ENCODE results near the gene TEX2.

Gene TEX2

DNA sequence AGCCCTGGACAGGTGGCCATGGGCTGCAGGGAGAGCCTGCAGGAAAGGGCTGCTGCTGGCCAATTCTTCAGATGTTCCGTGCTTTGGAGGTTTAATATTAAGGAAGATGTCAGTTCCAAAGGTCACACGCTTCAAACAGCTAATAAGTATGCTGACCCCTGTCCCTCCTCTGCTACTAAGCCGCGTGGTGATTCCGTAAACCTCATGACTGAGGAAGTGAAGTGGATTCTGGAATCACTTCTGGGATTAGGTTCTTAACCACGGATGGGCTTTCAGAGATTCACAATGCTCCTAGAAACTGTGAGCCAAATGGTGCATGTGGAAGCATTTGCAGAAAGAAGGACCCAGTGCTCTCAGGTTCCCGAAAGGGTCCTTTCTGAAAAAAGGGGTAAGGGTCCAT, 104.7 kb downstream of the TEX2 start:
- no peak overlapping the region for H2AFZ ChIP-seq (ENCODE audit: low read depth, low read length)
- H2BK15ac ChIP-seq (ENCODE audit: low read depth, poor library complexity, severe bottlenecking): no peak overlapping the region
- no peak overlapping the region for H4K91ac ChIP-seq (ENCODE audit: low read length)
- H3K79me1 ChIP-seq (replicated peaks; ENCODE audit: low read length, poor library complexity, severe bottlenecking): no peaks in the 10 kb centered on the region
- no peak overlapping the region for H3K4me3 ChIP-seq (ENCODE audit: insufficient read depth in 1 of 2, low read depth in 1 of 2, low read length in 2 of 2)
- no peak overlapping the region for H3K27ac ChIP-seq (ENCODE audit: low read length, poor library complexity, severe bottlenecking)
- H4K8ac ChIP-seq (ENCODE audit: low read length): no peak overlapping the region
- H3K14ac ChIP-seq (ENCODE audit: low read length in 2 of 2): no peak overlapping the region
- H3K4me1 ChIP-seq (ENCODE audit: control insufficient read depth, insufficient read depth, low read depth, low read length): peaks cover 6% of the 10 kb centered on the region
- H2BK120ac ChIP-seq (ENCODE audit: low read depth, low read length): no peak overlapping the region
- H3K4me2 ChIP-seq (ENCODE audit: low read length, poor library complexity, severe bottlenecking): no peak overlapping the region
- H3K36me3 ChIP-seq (ENCODE audit: control insufficient read depth in 1 of 2, insufficient read depth in 2 of 2, low read depth in 1 of 2, low read length in 2 of 2): peaks cover 13 to 18% of the 10 kb centered on the region in 2 experiments
- H3K9me3 ChIP-seq (ENCODE audit: control insufficient read depth, low read length): no peaks in the 10 kb centered on the region
- no peak overlapping the region for H3K9ac ChIP-seq (ENCODE audit: low read length)
- WGBS: 85% methylated on average over 6 of the region's 7 CpGs
- no peak for DNase-seq
- H3K4ac ChIP-seq (ENCODE audit: low read depth in 1 of 2, low read length in 2 of 2): no peak overlapping the region
- H2AK5ac ChIP-seq (ENCODE audit: low read length, severe bottlenecking): no peak overlapping the region
- no peak overlapping the region for H2BK12ac ChIP-seq (ENCODE audit: low read length in 2 of 2)
- no peaks in the 10 kb centered on the region for H3K27me3 ChIP-seq (ENCODE audit: control insufficient read depth in 1 of 2, insufficient read depth in 1 of 2, low read length in 2 of 2)
- no peak overlapping the region for H3K18ac ChIP-seq (ENCODE audit: low read depth in 1 of 2, low read length in 2 of 2)
- H3K23ac ChIP-seq (ENCODE audit: low read length in 2 of 2): no peak overlapping the region
- no peak overlapping the region for H2BK5ac ChIP-seq (ENCODE audit: low read depth, low read length, poor library complexity, severe bottlenecking)

- H2AK5ac ChIP-seq (ENCODE audit: low read length, severe bottlenecking): no peak overlapping the region
- H3K79me1 ChIP-seq (replicated peaks; ENCODE audit: low read length, poor library complexity, severe bottlenecking): no peaks in the 10 kb centered on the region
- H3K4me2 ChIP-seq (ENCODE audit: low read length, poor library complexity, severe bottlenecking): no peak overlapping the region
- H3K4me3 ChIP-seq (ENCODE audit: insufficient read depth in 1 of 2, low read depth in 1 of 2, low read length in 2 of 2): no peak overlapping the region
- no peak overlapping the region for H3K27ac ChIP-seq (ENCODE audit: low read length, poor library complexity, severe bottlenecking)
- no peak overlapping the region for H2AFZ ChIP-seq (ENCODE audit: low read depth, low read length)
- H2BK12ac ChIP-seq (ENCODE audit: low read length in 2 of 2): no peak overlapping the region
- H3K9me3 ChIP-seq (ENCODE audit: control insufficient read depth, low read length): no peaks in the 10 kb centered on the region
- no peak overlapping the region for H2BK5ac ChIP-seq (ENCODE audit: low read depth, low read length, poor library complexity, severe bottlenecking)
- no peak overlapping the region for H4K91ac ChIP-seq (ENCODE audit: low read length)
- no peak overlapping the region for H3K4ac ChIP-seq (ENCODE audit: low read depth in 1 of 2, low read length in 2 of 2)
- DNase-seq: no peak
- no peak overlapping the region for H2BK15ac ChIP-seq (ENCODE audit: low read depth, poor library complexity, severe bottlenecking)
- H3K36me3 ChIP-seq (ENCODE audit: control insufficient read depth in 1 of 2, insufficient read depth in 2 of 2, low read depth in 1 of 2, low read length in 2 of 2): peaks cover 13 to 25% of the 10 kb centered on the region in 2 experiments
- H3K23ac ChIP-seq (ENCODE audit: low read length in 2 of 2): no peak overlapping the region
- no peaks in the 10 kb centered on the region for H3K27me3 ChIP-seq (ENCODE audit: control insufficient read depth in 1 of 2, insufficient read depth in 1 of 2, low read length in 2 of 2)
- no peak overlapping the region for H3K18ac ChIP-seq (ENCODE audit: low read depth in 1 of 2, low read length in 2 of 2)
- H3K9ac ChIP-seq (ENCODE audit: low read length): no peak overlapping the region
- no peak overlapping the region for H2BK120ac ChIP-seq (ENCODE audit: low read depth, low read length)
- no peak overlapping the region for H3K14ac ChIP-seq (ENCODE audit: low read length in 2 of 2)
- peaks cover 6% of the 10 kb centered on the region for H3K4me1 ChIP-seq (ENCODE audit: control insufficient read depth, insufficient read depth, low read depth, low read length)
- no CpG with 5 or more reads among the region's 2 CpGs for WGBS
- H4K8ac ChIP-seq (ENCODE audit: low read length): no peak overlapping the region
Observed at GRCh38 chr17:64157669-64158180, 105.3 kb downstream of the TEX2 start.

DNA sequence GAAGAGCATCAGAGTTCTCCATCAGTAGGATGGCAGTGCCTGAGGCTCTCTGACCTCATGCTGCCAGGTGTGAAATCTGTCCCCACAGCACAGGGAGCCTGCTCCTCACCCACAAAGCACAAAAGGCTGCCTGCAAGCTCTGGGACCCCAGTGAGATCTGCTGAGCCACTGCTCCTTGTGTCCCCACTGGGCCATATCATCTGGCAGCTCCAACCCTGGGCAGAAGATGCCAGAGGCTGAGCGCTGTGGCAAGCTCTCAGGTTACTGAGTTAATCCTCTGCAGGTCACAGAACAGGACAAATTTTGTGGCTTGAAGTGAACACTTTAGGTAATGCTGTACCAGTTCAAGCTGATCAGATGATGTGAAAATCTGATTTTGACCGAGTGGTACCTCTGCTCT, 106.4 kb downstream of the TEX2 start:
- no peak overlapping the region for H4K91ac ChIP-seq (ENCODE audit: low read length)
- no peaks in the 10 kb centered on the region for H3K27me3 ChIP-seq (ENCODE audit: control insufficient read depth in 1 of 2, insufficient read depth in 1 of 2, low read length in 2 of 2)
- H3K4ac ChIP-seq (ENCODE audit: low read depth in 1 of 2, low read length in 2 of 2): no peak overlapping the region
- no peak overlapping the region for H3K18ac ChIP-seq (ENCODE audit: low read depth in 1 of 2, low read length in 2 of 2)
- H2AK5ac ChIP-seq (ENCODE audit: low read length, severe bottlenecking): no peak overlapping the region
- no peak overlapping the region for H3K23ac ChIP-seq (ENCODE audit: low read length in 2 of 2)
- H3K9ac ChIP-seq (ENCODE audit: low read length): peak overlapping the region; percentile 36
- H3K4me2 ChIP-seq (ENCODE audit: low read length, poor library complexity, severe bottlenecking): no peak overlapping the region
- H3K4me1 ChIP-seq (ENCODE audit: control insufficient read depth, insufficient read depth, low read depth, low read length): peaks cover 6% of the 10 kb centered on the region
- peaks cover 13 to 33% of the 10 kb centered on the region in 2 experiments for H3K36me3 ChIP-seq (ENCODE audit: control insufficient read depth in 1 of 2, insufficient read depth in 2 of 2, low read depth in 1 of 2, low read length in 2 of 2)
- H3K14ac ChIP-seq (ENCODE audit: low read length in 2 of 2): no peak overlapping the region
- no peak overlapping the region for H4K8ac ChIP-seq (ENCODE audit: low read length)
- H3K27ac ChIP-seq (ENCODE audit: low read length, poor library complexity, severe bottlenecking): no peak overlapping the region
- H2BK15ac ChIP-seq (ENCODE audit: low read depth, poor library complexity, severe bottlenecking): no peak overlapping the region
- H2BK12ac ChIP-seq (ENCODE audit: low read length in 2 of 2): no peak overlapping the region
- H3K4me3 ChIP-seq (ENCODE audit: insufficient read depth in 1 of 2, low read depth in 1 of 2, low read length in 2 of 2): no peak overlapping the region
- 94% methylated on average over 2 of the region's 2 CpGs for WGBS
- no peak overlapping the region for H2BK120ac ChIP-seq (ENCODE audit: low read depth, low read length)
- no peak overlapping the region for H2AFZ ChIP-seq (ENCODE audit: low read depth, low read length)
- no peaks in the 10 kb centered on the region for H3K79me1 ChIP-seq (replicated peaks; ENCODE audit: low read length, poor library complexity, severe bottlenecking)
- H3K9me3 ChIP-seq (ENCODE audit: control insufficient read depth, low read length): no peaks in the 10 kb centered on the region
- DNase-seq: no peak
- H2BK5ac ChIP-seq (ENCODE audit: low read depth, low read length, poor library complexity, severe bottlenecking): no peak overlapping the region

- Histone ChIP-seq H3K23ac (ENCODE audit: low read length in 2 of 2) (no peak overlapping the region), H4K91ac (ENCODE audit: low read length) (no peak overlapping the region), H3K27ac (ENCODE audit: low read length, poor library complexity, severe bottlenecking) (no peak overlapping the region), H2BK15ac (ENCODE audit: low read depth, poor library complexity, severe bottlenecking) (no peak overlapping the region), H2BK5ac (ENCODE audit: low read depth, low read length, poor library complexity, severe bottlenecking) (no peak overlapping the region), H3K4me2 (ENCODE audit: low read length, poor library complexity, severe bottlenecking) (no peak overlapping the region), H3K36me3 (ENCODE audit: control insufficient read depth in 1 of 2, insufficient read depth in 2 of 2, low read depth in 1 of 2, low read length in 2 of 2) (peaks cover 13 to 39% of the 10 kb centered on the region in 2 experiments), H3K14ac (ENCODE audit: low read length in 2 of 2) (peak overlapping the region in 1 of 2 experiments; percentile 71), H3K18ac (ENCODE audit: low read depth in 1 of 2, low read length in 2 of 2) (peak overlapping the region in 1 of 2 experiments; percentile 56), H2BK120ac (ENCODE audit: low read depth, low read length) (no peak overlapping the region), H2AFZ (ENCODE audit: low read depth, low read length) (no peak overlapping the region), H2BK12ac (ENCODE audit: low read length in 2 of 2) (peak overlapping the region in 1 of 2 experiments; percentile 43), H3K79me1 (replicated peaks; ENCODE audit: low read length, poor library complexity, severe bottlenecking) (no peaks in the 10 kb centered on the region), H3K4me1 (ENCODE audit: control insufficient read depth, insufficient read depth, low read depth, low read length) (peaks cover 6% of the 10 kb centered on the region), H3K4ac (ENCODE audit: low read depth in 1 of 2, low read length in 2 of 2) (no peak overlapping the region), H3K9ac (ENCODE audit: low read length) (peak overlapping the region; percentile 36), H4K8ac (ENCODE audit: low read length) (peak overlapping the region; percentile 4), H3K9me3 (ENCODE audit: control insufficient read depth, low read length) (no peaks in the 10 kb centered on the region), H3K4me3 (ENCODE audit: insufficient read depth in 1 of 2, low read depth in 1 of 2, low read length in 2 of 2) (no peak overlapping the region), H3K27me3 (ENCODE audit: control insufficient read depth in 1 of 2, insufficient read depth in 1 of 2, low read length in 2 of 2) (no peaks in the 10 kb centered on the region), H2AK5ac (ENCODE audit: low read length, severe bottlenecking) (no peak overlapping the region)
- DNase-seq: peak; percentile 9
- WGBS: 87% methylated on average over 11 of the region's 11 CpGs
Observed at GRCh38 chr17:64155751-64156544, 107.1 kb downstream of the TEX2 start.
